Measurements from ENCODE around the gene ALDH1L1.

- no peak for TF ChIP-seq GATA2 (IDR thresholded peaks at IDR 0.05; ENCODE audit: low read depth, low read length)
- no peak for TF ChIP-seq GATA3 (IDR thresholded peaks at IDR 0.05; ENCODE audit: low read depth, low read length)
Observed at GRCh38 chr3:126207166-126207565, 26.8 kb upstream of the ALDH1L1 start.
